ENCODE results near the gene SMIM10. TPM values are rescaled to one million over a fixed set of nuclear protein-coding genes. Genes with fewer than 3 reads are reported as not detected.
"Not testable (repeated sequence)": the region's sequence is repeated elsewhere in the genome, so short reads cannot be mapped to it uniquely, and the experiment has no call there.

SMIM10 gene
- total and polyA plus RNA-seq, 2 donors (not counting 1 experiment from before 2014, with no cell fraction given): 0.36 to 0.37 TPM

DNA sequence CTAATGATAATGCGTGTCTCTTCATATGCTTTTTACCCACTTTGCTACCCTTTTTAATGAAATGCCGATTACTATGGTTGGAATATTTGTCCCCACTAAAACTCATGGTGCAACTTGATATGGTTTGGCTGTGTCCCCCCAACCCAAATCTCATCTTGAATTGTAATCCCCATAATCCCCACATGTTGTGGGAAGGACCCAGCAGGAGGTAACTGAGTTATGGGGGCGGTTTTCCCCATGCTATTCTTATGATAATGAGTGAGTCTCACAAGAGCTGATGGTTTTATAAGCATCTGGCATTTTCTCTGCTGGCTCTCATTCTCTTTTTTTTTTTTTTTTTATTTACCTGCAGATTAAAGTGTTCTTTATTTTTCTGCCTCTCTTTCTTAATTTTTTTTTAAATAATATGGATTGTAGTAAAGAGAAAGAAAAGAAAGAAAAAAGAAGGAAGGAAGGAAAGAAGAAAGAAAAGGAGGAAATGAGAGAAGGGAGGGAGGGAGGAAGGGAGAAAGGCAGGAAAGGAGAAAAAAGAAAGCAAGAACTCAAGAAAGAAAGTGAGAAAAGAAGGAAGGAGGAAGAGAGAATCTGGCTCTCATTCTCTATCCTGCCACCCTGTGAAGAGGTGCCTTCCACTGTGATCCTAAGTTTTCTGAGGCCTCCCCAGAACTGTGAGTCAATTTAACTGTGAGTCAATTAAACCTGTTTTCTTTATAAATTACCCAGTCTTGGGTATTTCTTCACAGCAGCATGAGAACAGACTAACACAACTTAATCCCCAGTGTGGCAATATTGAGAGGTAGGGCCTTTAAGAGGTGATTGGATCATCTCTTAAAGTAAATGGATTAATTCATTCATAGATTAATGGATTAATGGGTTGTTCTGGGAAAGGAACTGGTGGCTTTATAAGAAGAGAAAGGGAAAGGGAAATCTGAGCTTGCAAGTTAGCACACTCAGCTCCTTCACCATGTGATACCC, 50.6 kb downstream of the SMIM10 start:
- H3K79me2 ChIP-seq (ENCODE audit: control insufficient read depth, insufficient read depth, low read length); H3K4me2 ChIP-seq (replicated peaks; ENCODE audit: low read depth, low read length, poor library complexity, severe bottlenecking); DNase-seq; H3K27ac ChIP-seq (ENCODE audit: low read length in 2 of 2); H4K20me1 ChIP-seq (ENCODE audit: control insufficient read depth, insufficient read depth, low read length, poor library complexity, severe bottlenecking); H3K4me1 ChIP-seq (ENCODE audit: control insufficient read depth in 2 of 2, insufficient read depth in 2 of 2, low read length in 2 of 2); H3K4me1 Mint-ChIP-seq; H3K27me3 Mint-ChIP-seq; H3K4me3 Mint-ChIP-seq; intact Hi-C loops (cut with micrococcal nuclease); H3K27ac Mint-ChIP-seq; ATAC-seq (ENCODE audit: low read depth); CTCF ChIA-PET; H3K9me3 ChIP-seq (ENCODE audit: control extremely low read depth in 1 of 3, control insufficient read depth in 2 of 3, insufficient read depth in 1 of 3, low read length in 2 of 3); H3K9me3 Mint-ChIP-seq (ENCODE audit: insufficient read depth); H3K27me3 ChIP-seq (replicated peaks in 1 of 4; ENCODE audit: control extremely low read depth in 1 of 4, control insufficient read depth in 3 of 4, insufficient read depth in 4 of 4, low read length in 3 of 4); H3K9ac ChIP-seq (ENCODE audit: low read length); H2AFZ ChIP-seq (ENCODE audit: insufficient read depth, low read depth, low read length, poor library complexity, severe bottlenecking); H3K4me3 ChIP-seq (ENCODE audit: control extremely low read depth in 1 of 5, extremely low read depth in 1 of 5, insufficient read depth in 1 of 5, low read depth in 2 of 5, low read length in 4 of 5); POLR2A ChIA-PET; H3K36me3 ChIP-seq (replicated peaks in 1 of 2; ENCODE audit: control extremely low read depth in 1 of 2, control insufficient read depth in 1 of 2, extremely low read depth in 1 of 2, insufficient read depth in 2 of 2, low read length in 1 of 2): not testable (repeated sequence)
- WGBS (ENCODE audit: insufficient coverage): no CpG with 5 or more reads among the region's 3 CpGs

Other genes with a start within 250 kb of the SMIM10 start
- 37.1 and 43.8 TPM in 2 replicates for gene PABIR2, start 193.8 kb upstream of the SMIM10 start, total RNA-seq
- gene PABIR2, start 193.8 kb upstream of the SMIM10 start, polyA plus RNA-seq: 35.0 and 53.3 TPM in 2 replicates
- 7.9 and 8.0 TPM in 2 replicates for gene MOSPD1, start 75.7 kb upstream of the SMIM10 start, total RNA-seq
- 2.3 and 2.9 TPM in 2 replicates for gene MOSPD1, start 75.7 kb upstream of the SMIM10 start, polyA plus RNA-seq
- not detected in 2 replicates for gene RTL8B, start 31.6 kb downstream of the SMIM10 start, total RNA-seq
- not detected in 2 replicates for gene RTL8B, start 31.6 kb downstream of the SMIM10 start, polyA plus RNA-seq
- gene RTL8C, start 41.4 kb downstream of the SMIM10 start, total RNA-seq: 22.2 and 23.0 TPM in 2 replicates
- gene RTL8C, start 41.4 kb downstream of the SMIM10 start, polyA plus RNA-seq: 10.6 and 19.7 TPM in 2 replicates
- 9.4 and 9.9 TPM in 2 replicates for gene RTL8A, start 61.1 kb downstream of the SMIM10 start, total RNA-seq
- gene RTL8A, start 61.1 kb downstream of the SMIM10 start, polyA plus RNA-seq: 10.6 and 17.5 TPM in 2 replicates
- gene SMIM10L2B, start 107.7 kb downstream of the SMIM10 start, total RNA-seq: 0.20 and 0.46 TPM in 2 replicates
- gene SMIM10L2B, start 107.7 kb downstream of the SMIM10 start, polyA plus RNA-seq: 0.12 and 0.16 TPM in 2 replicates
- gene ETDB, start 129.5 kb downstream of the SMIM10 start, total RNA-seq: not detected in 2 replicates
- gene ETDB, start 129.5 kb downstream of the SMIM10 start, polyA plus RNA-seq: not detected in 2 replicates
- not detected in 2 replicates for gene CT55, start 180.4 kb downstream of the SMIM10 start, total RNA-seq
- gene CT55, start 180.4 kb downstream of the SMIM10 start, polyA plus RNA-seq: not detected in 2 replicates